HepG2 (cell line): ENCODE data around the gene PRDM11. TPM values are rescaled to one million over a fixed set of nuclear protein-coding genes. Genes with fewer than 3 reads are reported as not detected.

Experiments
- ARID4A ChIP-seq: sonication (generic); formaldehyde crosslinking; IDR thresholded peaks from 2 replicates; pipeline ENCODE4 v1.5.0; 2020; ENCODE audit warnings: mild to moderate bottlenecking, missing genetic modification reagents, borderline replicate concordance
- EEA1 ChIP-seq: sonication (generic); formaldehyde crosslinking; IDR thresholded peaks from 2 replicates; pipeline ENCODE4 v1.5.1; 2020; ENCODE audit warnings: mild to moderate bottlenecking, missing genetic modification reagents, borderline replicate concordance
- HNF4A ChIP-seq: sonication (generic); formaldehyde crosslinking; IDR thresholded peaks from 2 replicates; pipeline ENCODE4 v1.4.0; 2020; ENCODE audit warnings: missing genetic modification reagents
- HOXA7 ChIP-seq: sonication (generic); formaldehyde crosslinking; IDR thresholded peaks from 2 replicates; pipeline ENCODE4 v1.8.1; 2022; ENCODE audit warnings: mild to moderate bottlenecking, missing genetic modification reagents, moderate library complexity
- KDM4B ChIP-seq: sonication (generic); formaldehyde crosslinking; IDR thresholded peaks from 2 replicates; pipeline ENCODE4 v1.4.0; 2020; ENCODE audit warnings: missing genetic modification reagents
- KLF9 ChIP-seq: IDR thresholded peaks from 2 replicates; pipeline ENCODE4 v1.6.1; 2016; ENCODE audit warnings: low read depth
- MXI1 ChIP-seq: IDR thresholded peaks from 3 replicates; pipeline ENCODE4 v1.6.1; 2012; ENCODE audit warnings: low read depth, low read length, inconsistent platforms, borderline replicate concordance
- NFRKB ChIP-seq: fragments of 450-650 bp; IDR thresholded peaks from 2 replicates; pipeline ENCODE4 v1.6.1; 2017
- PAX8 ChIP-seq: sonication (generic); formaldehyde crosslinking; IDR thresholded peaks from 2 replicates; pipeline ENCODE4 v1.8.0; 2022; ENCODE audit warnings: mild to moderate bottlenecking, missing genetic modification reagents, borderline replicate concordance
- PHF21A ChIP-seq: sonication (generic); formaldehyde crosslinking; IDR thresholded peaks from 2 replicates; pipeline ENCODE4 v1.5.0; 2020; ENCODE audit warnings: mild to moderate bottlenecking, missing genetic modification reagents
- POGK ChIP-seq: sonication (generic); formaldehyde crosslinking; conservative IDR thresholded peaks from 2 replicates; pipeline ENCODE4 v1.8.0; 2022; ENCODE audit warnings: mild to moderate bottlenecking, moderate library complexity, missing genetic modification reagents
- RFX1 ChIP-seq: fragments of 450-650 bp; IDR thresholded peaks from 2 replicates; pipeline ENCODE4 v1.6.1; 2017
- SOX5 ChIP-seq: IDR thresholded peaks from 2 replicates; pipeline ENCODE4 v1.6.1; 2016; ENCODE audit warnings: borderline replicate concordance
- TAF1 ChIP-seq: sonication (generic); formaldehyde crosslinking; IDR thresholded peaks from 2 replicates; pipeline ENCODE4 v1.4.0; 2020; ENCODE audit warnings: missing genetic modification reagents
- YEATS2 ChIP-seq: sonication (generic); formaldehyde crosslinking; IDR thresholded peaks from 2 replicates; pipeline ENCODE4 v1.4.0; 2020; ENCODE audit warnings: missing genetic modification reagents, borderline replicate concordance
- ZBTB42 ChIP-seq: sonication (generic); formaldehyde crosslinking; IDR thresholded peaks from 2 replicates; pipeline ENCODE4 v1.5.0; 2020; ENCODE audit warnings: mild to moderate bottlenecking, missing genetic modification reagents
- ZC3H13 ChIP-seq: sonication (generic); formaldehyde crosslinking; IDR thresholded peaks from 2 replicates; pipeline ENCODE4 v1.8.1; 2023; ENCODE audit warnings: mild to moderate bottlenecking, missing genetic modification reagents, moderate library complexity
- ZNF121 ChIP-seq: sonication (generic); formaldehyde crosslinking; IDR thresholded peaks from 2 replicates; pipeline ENCODE4 v1.5.0; 2020; ENCODE audit warnings: mild to moderate bottlenecking, missing genetic modification reagents
- ZNF414 ChIP-seq: sonication (generic); formaldehyde crosslinking; IDR thresholded peaks from 2 replicates; pipeline ENCODE4 v1.5.0; 2020; ENCODE audit warnings: missing genetic modification reagents
- ZNF501 ChIP-seq: sonication (generic); formaldehyde crosslinking; IDR thresholded peaks from 2 replicates; pipeline ENCODE4 v1.5.1; 2020; ENCODE audit warnings: mild to moderate bottlenecking, moderate library complexity, missing genetic modification reagents
- ZNF652 ChIP-seq: IDR thresholded peaks from 2 replicates; pipeline ENCODE4 v1.6.1; 2016; ENCODE audit warnings: low read depth, borderline replicate concordance
- ZNF674 ChIP-seq: sonication (generic); formaldehyde crosslinking; IDR thresholded peaks from 2 replicates; pipeline ENCODE4 v1.5.0; 2020; ENCODE audit warnings: low read depth, mild to moderate bottlenecking, missing genetic modification reagents
- ZXDC ChIP-seq: sonication (generic); formaldehyde crosslinking; IDR thresholded peaks from 2 replicates; pipeline ENCODE4 v1.5.0; 2020; ENCODE audit warnings: mild to moderate bottlenecking, missing genetic modification reagents
- polyA plus RNA-seq, 8 experiments: library from polyadenylated mRNA; depleted of rRNA in 3 of 8; stranded (reverse) in 7 of 8; unstranded in 1 of 8; fragments of >200 nt; fragmentation: Illumina TruSeq in 4 of 8; extraction: Trizol in 4 of 8; gene quantifications; 2 replicates each; pipeline versions ENCODE4 v1.2.1 to v1.2.3, GENCODE V29; 2011 to 2016; ENCODE audit warnings: low read depth in 4 of 8, missing spikeins in 1 of 8, mixed read lengths in 1 of 8; ENCODE audit not compliant: insufficient read depth in 1 of 8
- total RNA-seq, 5 experiments: library from RNA; depleted of rRNA; stranded (reverse); fragments of >200 nt; fragmentation: Illumina TruSeq; extraction: Trizol; gene quantifications; 2 replicates each; pipeline ENCODE4 v1.2.3, GENCODE V29; 2016; ENCODE audit warnings: low read depth in 1 of 5

PRDM11 gene
- total and polyA plus RNA-seq, 2 of the 13 experiments (the other 11 are each of a cell fraction or from before 2014, with no cell fraction given) = 3.4 to 4.7 TPM

- TF ChIP-seq ARID4A = 0 out of 2 replicates have a peak, but pooled peaks have one; percentile 13
- no peak for TF ChIP-seq HOXA7
- no peak for TF ChIP-seq TAF1 (CRISPR knock-in tag)
- 0 out of 3 replicates have a peak, but pooled peaks have one; percentile 24 for TF ChIP-seq MXI1
- no peak for TF ChIP-seq ZBTB42 (CRISPR knock-in tag)
- no peak for TF ChIP-seq EEA1 (CRISPR knock-in tag)
- no peak for TF ChIP-seq HNF4A (CRISPR knock-in tag)
- TF ChIP-seq NFRKB = no peak
- 0 out of 2 replicates have a peak, but pooled peaks have one; percentile 4 for TF ChIP-seq ZC3H13
- no peak for TF ChIP-seq PAX8
- no peak for TF ChIP-seq ZXDC (CRISPR knock-in tag)
- TF ChIP-seq ZNF501 (CRISPR knock-in tag) = no peak
- TF ChIP-seq SOX5 (CRISPR knock-in tag) = no peak
- TF ChIP-seq POGK (CRISPR knock-in tag) = no peak
- no peak for TF ChIP-seq KLF9 (CRISPR knock-in tag)
- peak; percentile 26; the same call in 1 of the 2 replicates for TF ChIP-seq RFX1
- TF ChIP-seq PHF21A (CRISPR knock-in tag) = no peak
- TF ChIP-seq ZNF652 (CRISPR knock-in tag) = no peak
- no peak for TF ChIP-seq ZNF414
- TF ChIP-seq ZNF121 (CRISPR knock-in tag) = no peak
- no peak for TF ChIP-seq KDM4B
- no peak for TF ChIP-seq YEATS2 (CRISPR knock-in tag)
- TF ChIP-seq ZNF674 = no peak
Observed at GRCh38 chr11:45145379-45146071, 914 bp upstream of the PRDM11 start (continued).
